ENCODE results near the gene KRT1.

DNA sequence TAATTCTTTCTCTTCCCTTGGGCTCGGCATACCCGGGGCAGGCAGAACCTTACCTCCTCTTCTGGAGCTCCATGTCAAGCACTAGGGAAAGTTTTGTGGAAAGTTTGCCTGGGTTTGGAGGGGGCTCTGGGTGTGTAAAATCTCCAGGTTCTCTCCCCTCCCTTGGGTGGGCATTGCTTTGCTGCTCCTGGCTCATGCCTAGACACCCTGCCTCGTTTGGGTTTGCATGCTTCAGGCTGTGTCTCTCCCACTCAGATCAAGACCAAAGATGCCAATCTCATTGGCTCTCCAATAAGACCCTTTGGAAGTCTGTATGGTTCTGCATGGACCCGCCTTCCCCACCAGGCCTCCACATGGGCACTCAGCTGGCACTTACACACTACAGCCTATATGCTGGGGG lies 22.0 kb downstream of the KRT1 start:
- TF ChIP-seq CTCF (IDR thresholded peaks at IDR 0.05) (no peak), EZH2 (IDR thresholded peaks at IDR 0.05; ENCODE audit: borderline replicate concordance, insufficient read depth, low read depth, low read length, poor library complexity, severe bottlenecking) (no peak)
